Measurements from ENCODE around the gene HSPA2.
"Not testable (repeated sequence)": the region's sequence is repeated elsewhere in the genome, so short reads cannot be mapped to it uniquely, and the experiment has no call there.

HSPA2 gene

DNA sequence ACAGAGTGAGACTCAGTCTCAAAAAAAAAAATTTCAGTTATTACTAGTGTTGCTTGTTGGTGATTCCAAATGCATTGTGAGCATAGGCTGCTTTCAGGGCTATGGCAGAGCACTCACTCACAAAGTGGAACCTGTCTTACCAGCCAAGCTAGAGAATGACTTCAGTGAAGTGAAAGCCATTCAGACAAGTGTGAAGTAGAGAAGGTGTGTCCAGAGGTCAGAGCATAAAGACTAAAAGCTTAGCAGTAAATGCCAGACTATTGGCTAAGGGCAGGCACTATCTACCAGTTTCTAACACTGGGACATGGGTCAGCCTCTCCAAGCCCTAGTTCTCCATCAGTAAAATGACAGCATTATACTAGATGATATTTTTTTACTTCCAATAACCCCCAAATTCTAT, 21.9 kb downstream of the HSPA2 start:
- no peak for DNase-seq (ENCODE audit: low spot score)

DNA sequence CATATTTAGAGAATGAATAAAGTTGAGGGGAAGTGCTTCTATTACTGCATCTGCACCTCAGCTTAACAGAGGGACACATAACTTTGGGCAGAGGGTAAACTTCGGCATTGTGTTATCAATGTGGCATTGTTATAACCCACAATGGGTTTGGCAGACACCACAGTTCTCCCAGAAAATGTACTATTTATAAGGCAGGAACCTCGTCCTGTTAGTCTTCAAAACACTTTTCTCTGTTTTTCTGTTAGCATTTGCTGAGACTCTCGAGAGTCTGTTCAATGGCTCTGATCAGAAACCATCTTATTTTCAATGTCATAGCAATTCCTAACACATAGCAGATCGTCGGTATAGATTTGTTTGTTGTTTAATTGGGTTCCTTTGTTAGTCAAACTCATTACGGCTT, 23.2 kb downstream of the HSPA2 start:
- DNase-seq (ENCODE audit: low spot score): no peak

- DNase-seq (ENCODE audit: low spot score): no peak
Observed at GRCh38 chr14:64566651-64567122, 26.1 kb downstream of the HSPA2 start.

- DNase-seq (ENCODE audit: low spot score): peak; percentile 80
Observed at GRCh38 chr14:64569138-64569631, 28.6 kb downstream of the HSPA2 start.

DNA sequence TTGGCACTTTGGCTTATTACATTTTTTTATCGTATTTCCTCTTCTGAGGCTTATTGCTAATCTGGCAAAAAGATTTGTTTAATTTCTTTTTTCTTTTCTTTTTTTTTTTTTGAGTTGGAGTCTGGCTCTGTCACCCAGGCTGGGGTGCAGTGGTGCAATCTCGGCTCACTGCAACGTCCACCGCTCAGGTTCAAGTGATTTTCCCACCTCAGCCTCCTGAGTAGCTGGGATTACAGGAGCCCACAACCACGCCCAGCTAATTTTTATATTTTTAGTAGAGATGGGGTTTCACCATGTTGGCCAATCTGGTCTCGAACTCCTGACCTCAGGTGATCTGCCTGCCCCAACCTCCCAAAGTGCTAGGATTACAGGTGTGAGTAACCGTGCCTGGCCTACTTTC, 29.1 kb downstream of the HSPA2 start:
- not testable (repeated sequence) for DNase-seq (ENCODE audit: low spot score)

- DNase-seq (ENCODE audit: low spot score): no peak
Observed at GRCh38 chr14:64572386-64573104, 32.0 kb downstream of the HSPA2 start.

- no peak for DNase-seq (ENCODE audit: low spot score)
Observed at GRCh38 chr14:64573109-64573508, 32.6 kb downstream of the HSPA2 start.

DNA sequence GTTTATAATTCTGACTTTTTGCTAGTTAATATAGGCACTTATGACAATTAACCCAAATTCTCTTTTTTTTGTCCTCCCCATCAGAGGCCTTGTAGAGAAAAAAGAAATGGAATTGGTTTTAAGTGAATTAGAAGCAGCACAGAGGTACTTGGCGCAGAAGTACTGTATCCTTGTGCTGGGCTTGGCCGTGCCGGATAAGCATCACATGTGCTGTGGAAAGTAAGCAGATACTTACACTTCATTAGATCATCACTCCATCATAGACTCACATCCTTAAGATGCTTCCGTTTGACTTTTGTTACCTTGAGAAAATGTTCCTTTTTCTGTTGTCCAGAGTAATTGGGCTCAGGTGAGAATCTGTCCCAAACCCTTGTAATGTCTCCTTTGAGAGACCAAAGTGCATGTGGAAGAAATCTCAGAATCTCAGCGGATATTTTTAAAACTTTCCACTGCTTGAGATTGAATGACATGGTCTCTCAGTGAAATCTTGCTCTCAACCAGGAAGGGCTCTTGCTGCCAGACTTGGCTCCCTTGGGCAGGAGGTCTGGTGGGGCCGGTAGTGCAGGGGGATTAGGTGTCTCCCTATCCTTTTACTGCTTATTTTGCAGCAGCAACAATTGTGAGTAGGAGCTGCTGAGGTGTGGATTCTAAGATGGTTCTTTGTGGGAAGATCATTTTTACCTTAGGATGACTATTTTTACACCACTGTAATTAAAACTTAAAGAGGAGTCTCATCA, 34.0 kb downstream of the HSPA2 start:
- no peak for DNase-seq (ENCODE audit: low spot score)

- no peak for DNase-seq (ENCODE audit: low spot score)
Observed at GRCh38 chr14:64577211-64577610, 36.7 kb downstream of the HSPA2 start.

DNA sequence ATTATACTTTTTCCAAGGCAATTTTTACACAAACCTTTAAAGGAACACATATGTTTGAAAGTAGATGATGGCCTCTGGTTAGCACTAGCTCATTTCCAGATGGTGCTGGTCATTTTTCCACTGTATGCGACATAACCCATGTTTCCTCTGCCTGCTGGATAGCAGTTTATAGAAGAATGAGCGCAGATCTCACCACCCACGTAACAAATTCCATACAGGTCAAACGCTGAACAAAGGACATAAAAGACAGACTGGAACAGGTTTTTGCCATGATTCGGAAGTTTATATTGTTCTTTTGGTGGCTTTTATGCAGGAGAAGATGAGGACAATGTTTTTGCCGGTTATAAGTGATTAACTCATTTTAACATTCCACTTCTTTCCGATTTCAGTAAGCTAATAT, 39.9 kb downstream of the HSPA2 start:
- DNase-seq (ENCODE audit: low spot score): no peak

DNA sequence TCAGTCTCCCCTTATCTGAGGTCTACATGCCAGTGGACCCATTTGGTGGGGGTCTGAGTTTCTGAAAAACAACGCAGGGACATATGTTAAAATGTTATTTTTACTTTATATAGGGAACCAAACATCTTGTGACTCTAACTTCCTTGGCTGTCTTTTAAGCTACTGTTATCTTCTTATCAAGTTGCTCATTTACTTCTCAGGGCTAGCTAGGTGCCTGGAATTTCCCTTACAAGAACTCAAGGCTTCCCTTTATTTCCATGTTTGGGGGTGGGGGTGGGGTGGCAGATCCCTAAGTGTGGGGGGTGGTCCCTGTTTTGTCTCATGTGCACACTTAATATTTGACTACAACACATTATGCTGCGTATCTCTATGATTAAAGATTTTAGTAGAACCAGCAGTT, 40.8 kb downstream of the HSPA2 start:
- DNase-seq (ENCODE audit: low spot score): no peak

DNA sequence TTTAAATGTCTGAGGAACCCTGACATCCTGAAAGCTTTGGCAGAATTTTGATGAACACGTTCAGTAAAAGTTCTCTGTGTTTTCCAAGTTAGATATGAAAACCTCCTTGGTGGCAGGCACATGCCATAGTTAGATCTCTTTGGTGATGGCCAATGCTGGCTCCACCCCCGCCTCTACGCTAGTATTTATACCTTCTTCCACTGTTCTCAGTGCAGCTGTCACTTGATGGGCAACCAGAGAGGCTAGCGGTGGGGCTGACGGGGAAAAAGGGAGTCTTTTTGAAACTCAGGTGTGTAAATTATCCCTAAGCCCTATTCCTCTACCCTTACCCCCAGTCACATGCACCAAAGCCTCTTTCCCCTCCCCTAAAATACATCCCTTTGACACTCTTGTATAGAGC, 41.3 kb downstream of the HSPA2 start:
- DNase-seq (ENCODE audit: low spot score): no peak

- DNase-seq (ENCODE audit: low spot score): no peak
Observed at GRCh38 chr14:64584190-64584589, 43.6 kb downstream of the HSPA2 start.

GRCh38 chr14:64591809-64592208, 51.3 kb downstream of the HSPA2 start:
- no peak for DNase-seq (ENCODE audit: low spot score)
